H1 (cell line): ENCODE measurements around the gene ALG3. TPM values are rescaled to one million over a fixed set of nuclear protein-coding genes. Genes with fewer than 3 reads are reported as not detected.

ENCODE experiments used
- CTCF ChIA-PET: fragments of 300-600 bp; sonication (Branson Sonifier 250); formaldehyde crosslinking; loops from one replicate; lab custom pipeline; 2021; ENCODE audit not compliant: partially characterized antibody; lab: Charles Lee
- POLR2A ChIA-PET: fragments of 300-600 bp; sonication (Branson Sonifier 250); formaldehyde crosslinking; loops from one replicate; lab custom pipeline; 2021; ENCODE audit warnings: inconsistent platforms; ENCODE audit not compliant: partially characterized antibody; lab: Charles Lee
- DNase-seq, 2 experiments: peaks; one replicate each; pipeline versions ENCODE4 v3.0.0 to v3.0.0-alpha.2; 2010 to 2022; ENCODE audit warnings: low spot score in 2 of 2, low read depth in 1 of 2, mixed read lengths in 1 of 2
- FAIRE-seq: peaks from 2 replicates; lab custom pipeline; 2011; peaks lifted over from hg19 to GRCh38; lab: Jason Lieb, UNC
- H2AFZ ChIP-seq: 2 replicates; pipeline ENCODE4 v1.8.1; 2012; ENCODE audit warnings: low read length, inconsistent platforms
- H2AK5ac ChIP-seq: 2 replicates; pipeline ENCODE4 v1.6.1; 2013; ENCODE audit warnings: low read depth, low read length
- H2BK120ac ChIP-seq: replicated peaks from 2 replicates; pipeline ENCODE3; 2013; ENCODE audit warnings: low read depth, low read length, inconsistent platforms
- H2BK12ac ChIP-seq: 2 replicates; pipeline ENCODE4 v1.6.1; 2013; ENCODE audit warnings: low read depth, low read length
- H2BK15ac ChIP-seq: 2 replicates; pipeline ENCODE4 v1.6.1; 2013; ENCODE audit warnings: low read length
- H2BK20ac ChIP-seq: 2 replicates; pipeline ENCODE4 v1.6.1; 2013; ENCODE audit warnings: low read length
- H2BK5ac ChIP-seq: 2 replicates; pipeline ENCODE4 v1.6.1; 2013; ENCODE audit warnings: low read depth, low read length
- H3K14ac ChIP-seq: 2 replicates; pipeline ENCODE4 v1.6.1; 2013; ENCODE audit warnings: inconsistent platforms; ENCODE audit not compliant: insufficient read length
- H3K18ac ChIP-seq: 2 replicates; pipeline ENCODE4 v1.6.1; 2013; ENCODE audit warnings: low read length; ENCODE audit errors: extremely low read depth
- H3K23ac ChIP-seq: 2 replicates; pipeline ENCODE4 v1.6.1; 2013; ENCODE audit warnings: inconsistent platforms; ENCODE audit not compliant: insufficient read length
- H3K23me2 ChIP-seq: 2 replicates; pipeline ENCODE4 v1.6.1; 2013; ENCODE audit warnings: low read depth, low read length
- H3K27ac ChIP-seq: 2 replicates; pipeline ENCODE4 v1.6.1; 2011; ENCODE audit warnings: low read depth, low read length, inconsistent platforms
- H3K27me3 ChIP-seq, 4 experiments: replicated peaks in 1 of 4; 1 replicate in 1 of 4; 2 replicates in 3 of 4; pipeline versions ENCODE4 v1.6.1 to v1.8.1; 2011 to 2013; ENCODE audit warnings: low read length in 3 of 4, mild to moderate bottlenecking in 3 of 4, inconsistent platforms in 2 of 4, mixed read lengths in 2 of 4, moderate library complexity in 1 of 4; ENCODE audit not compliant: control insufficient read depth in 3 of 4, insufficient read depth in 3 of 4; ENCODE audit errors: extremely low read depth in 1 of 4
- H3K36me3 ChIP-seq, 4 experiments: 2 replicates each; pipeline versions ENCODE4 v1.6.1 to v1.8.1; 2011 to 2013; ENCODE audit warnings: mild to moderate bottlenecking in 4 of 4, low read length in 3 of 4, moderate library complexity in 2 of 4, control low read depth in 1 of 4, inconsistent platforms in 1 of 4; ENCODE audit not compliant: insufficient read depth in 4 of 4, control insufficient read depth in 2 of 4
- H3K4ac ChIP-seq: replicated peaks from 2 replicates; pipeline ENCODE3; 2013; ENCODE audit warnings: low read length, low read depth, mixed read lengths, inconsistent platforms; ENCODE audit not compliant: insufficient read length
- H3K4me1 ChIP-seq, 4 experiments: replicated peaks in 1 of 4; 1 replicate in 1 of 4; 2 replicates in 3 of 4; pipeline versions ENCODE4 v1.6.1 to v1.8.1; 2011 to 2013; ENCODE audit warnings: low read length in 3 of 4, inconsistent platforms in 2 of 4, mixed read lengths in 1 of 4; ENCODE audit not compliant: insufficient read depth in 4 of 4, control insufficient read depth in 3 of 4
- H3K4me2 ChIP-seq, 2 experiments: 2 replicates each; pipeline versions ENCODE4 v1.6.1 to v1.8.1; 2011 to 2013; ENCODE audit warnings: low read depth in 2 of 2, low read length in 2 of 2, control low read depth in 1 of 2, inconsistent platforms in 1 of 2, mild to moderate bottlenecking in 1 of 2; ENCODE audit not compliant: insufficient read depth in 1 of 2
- H3K4me3 ChIP-seq, 4 experiments: fragments of 200-600, 300-600 bp in 1 of 4; sonication (generic), shearing (Covaris generic), sonication (Bioruptor Twin) in 1 of 4; 2 replicates each; pipeline versions ENCODE4 v1.5.1 to v1.8.1; 2011 to 2016; ENCODE audit warnings: low read length in 4 of 4, low read depth in 3 of 4, control low read depth in 2 of 4, inconsistent platforms in 2 of 4, mild to moderate bottlenecking in 2 of 4, mixed read lengths in 1 of 4, moderate library complexity in 1 of 4; ENCODE audit not compliant: insufficient read depth in 2 of 4; ENCODE audit errors: extremely low read depth in 1 of 4
- H3K56ac ChIP-seq: replicated peaks from 2 replicates; pipeline ENCODE3; 2013; ENCODE audit warnings: low read depth, mild to moderate bottlenecking, mixed read lengths, low read length, inconsistent platforms; ENCODE audit not compliant: insufficient read length
- H3K79me1 ChIP-seq: 2 replicates; pipeline ENCODE4 v1.6.1; 2013; ENCODE audit warnings: low read depth, low read length, control low read depth
- H3K79me2 ChIP-seq, 2 experiments: 2 replicates each; pipeline versions ENCODE4 v1.6.1 to v1.8.1; 2012 to 2013; ENCODE audit warnings: low read length in 2 of 2, mild to moderate bottlenecking in 2 of 2, inconsistent platforms in 1 of 2; ENCODE audit not compliant: insufficient read depth in 2 of 2, control insufficient read depth in 1 of 2
- H3K9ac ChIP-seq, 4 experiments: replicated peaks in 1 of 4; 1 replicate in 1 of 4; 2 replicates in 3 of 4; pipeline versions ENCODE4 v1.6.1 to v1.8.1; 2011 to 2013; ENCODE audit warnings: low read depth in 3 of 4, low read length in 3 of 4, control low read depth in 2 of 4, mild to moderate bottlenecking in 2 of 4, moderate library complexity in 2 of 4, inconsistent platforms in 1 of 4; ENCODE audit errors: extremely low read depth in 1 of 4
- H3K9me3 ChIP-seq, 2 experiments: 2 replicates each; pipeline versions ENCODE4 v1.6.1 to v1.8.1; 2012 to 2013; ENCODE audit warnings: mild to moderate bottlenecking in 2 of 2, moderate library complexity in 2 of 2, control low read depth in 1 of 2, inconsistent platforms in 1 of 2, low read depth in 1 of 2, low read length in 1 of 2, mixed read lengths in 1 of 2; ENCODE audit not compliant: insufficient read depth in 2 of 2
- H4K20me1 ChIP-seq, 2 experiments: replicated peaks in 1 of 2; 2 replicates each; pipeline versions ENCODE3 to v1.8.1; 2011 to 2013; ENCODE audit warnings: inconsistent platforms in 2 of 2, low read length in 2 of 2, mild to moderate bottlenecking in 1 of 2; ENCODE audit not compliant: insufficient read depth in 2 of 2, control insufficient read depth in 1 of 2
- H4K5ac ChIP-seq: 2 replicates; pipeline ENCODE4 v1.6.1; 2013; ENCODE audit warnings: low read length, low read depth, mixed read lengths, inconsistent platforms; ENCODE audit not compliant: insufficient read length
- H4K8ac ChIP-seq: 2 replicates; pipeline ENCODE4 v1.8.0; 2013; ENCODE audit warnings: mild to moderate bottlenecking, moderate library complexity, low read length, inconsistent platforms; ENCODE audit not compliant: insufficient read depth; ENCODE audit errors: extremely low read depth
- H4K91ac ChIP-seq: replicated peaks from 2 replicates; pipeline ENCODE3; 2013; ENCODE audit warnings: low read length, mixed read lengths, inconsistent platforms; ENCODE audit not compliant: insufficient read length
- ATF2 ChIP-seq: IDR thresholded peaks from 2 replicates; pipeline ENCODE4 v1.6.1; 2012; ENCODE audit warnings: low read length, inconsistent platforms
- CREB1 ChIP-seq: IDR thresholded peaks from 2 replicates; pipeline ENCODE4 v1.6.1; 2012; ENCODE audit warnings: inconsistent platforms
- GABPA ChIP-seq: IDR thresholded peaks from 2 replicates; pipeline ENCODE4 v1.6.1; 2011; ENCODE audit warnings: mild to moderate bottlenecking, low read length, moderate library complexity, borderline replicate concordance; ENCODE audit not compliant: insufficient read depth
- MAFK ChIP-seq: IDR thresholded peaks from 2 replicates; pipeline ENCODE4 v1.6.1; 2012; ENCODE audit warnings: low read depth, mild to moderate bottlenecking, improper control_type of control experiment, low read length
- TEAD4 ChIP-seq: IDR thresholded peaks from 2 replicates; pipeline ENCODE4 v1.6.1; 2012; ENCODE audit warnings: low read depth, low read length, inconsistent platforms, mixed read lengths
- WGBS, 2 experiments: shearing (Covaris generic) in 1 of 2; methylation state at CpG; one replicate each; pipeline versions ENCODE4 v1.1.6 to v1.1.7; 2013 to 2015; ENCODE audit warnings: low lambda C conversion rate in 2 of 2, mixed read lengths in 2 of 2, inconsistent platforms in 1 of 2, low coverage in 1 of 2, missing lambda C conversion rate in 1 of 2; ENCODE audit not compliant: insufficient replicate concordance in 2 of 2, insufficient coverage in 1 of 2, insufficient read length in 1 of 2; ENCODE audit errors: extremely low coverage in 1 of 2, missing lambda C conversion rate in 1 of 2; 5-methylcytosine and 5-hydroxymethylcytosine counted together
- polyA plus RNA-seq, 7 experiments: library from polyadenylated mRNA; depleted of rRNA in 3 of 7; stranded (reverse) in 5 of 7; unstranded in 2 of 7; fragments of >200 nt in 5 of 7; fragments of 200-250 nt in 2 of 7; gene quantifications; 1 replicate in 5 of 7; 2 replicates in 1 of 7; 4 replicates in 1 of 7; pipeline versions ENCODE4 v1.2.1 to v1.2.3, GENCODE V29; 2011 to 2013; ENCODE audit warnings: missing spikeins in 2 of 7, mixed read lengths in 2 of 7
- total RNA-seq: library from RNA; stranded (reverse); fragmentation: NEBNext Ultra II Directional; extraction: Animal tissue kit (Norgen Biotek cat#: 25700); gene quantifications from 2 replicates; pipeline ENCODE4 v1.2.1, GENCODE V29; 2021

ALG3 gene
- total and polyA plus RNA-seq, 2 of the 8 experiments (the other 6 are each of a cell fraction or from before 2014, with no cell fraction given): 54.6 to 148 TPM

- Histone ChIP-seq H2BK120ac (no peak overlapping the region), H3K9me3 (no peaks in the 10 kb centered on the region), H3K9ac (no peak overlapping the region), H2BK20ac (no peak overlapping the region), H3K36me3 (peaks cover 0 to 8% (median 0%) of the 10 kb centered on the region in 4 experiments; a peak in 1 of 8 replicates), H2BK15ac (no peak overlapping the region), H3K4ac (no peak overlapping the region), H3K79me2 (no peaks in the 10 kb centered on the region), H3K4me1 (peaks cover 0 to 14% (median 2%) of the 10 kb centered on the region in 4 experiments; a peak in 3 of 7 replicates), H4K91ac (no peak overlapping the region), H3K14ac (no peak overlapping the region), H3K18ac (no peak overlapping the region), H2AK5ac (no peak overlapping the region), H2BK12ac (no peak overlapping the region), H3K27me3 (peaks cover 27 to 44% (median 38%) of the 10 kb centered on the region in 4 experiments), H4K8ac (no peak overlapping the region), H2BK5ac (no peak overlapping the region), H4K5ac (no peak overlapping the region), H3K4me3 (no peak overlapping the region), H3K79me1 (no peaks in the 10 kb centered on the region), H4K20me1 (peaks cover 4 to 7% of the 10 kb centered on the region in 2 experiments), H3K23ac (no peak overlapping the region), H3K23me2 (peaks cover 8% of the 10 kb centered on the region; the same call in 1 of the 2 replicates), H3K4me2 (no peak overlapping the region), H2AFZ (no peak overlapping the region), H3K56ac (no peak overlapping the region), H3K27ac (no peak overlapping the region)
- DNase-seq (no peak), FAIRE-seq (no peak)
- CTCF ChIA-PET: interaction anchor here (0.7 kb wide), 1 partner anchor 1000 kb away, joined by 3 read pairs; no protein-coding TSS in a partner anchor
- POLR2A ChIA-PET: interaction anchor here (1.2 kb wide), 1 partner anchor 9 kb away, joined by 3 read pairs; no protein-coding TSS in a partner anchor
- 87% methylated on average over 4 of the region's 4 CpGs; no CpG with 5 or more reads in 1 of the 2 experiments for WGBS, 2 experiments
- TF ChIP-seq MAFK: no peak
- TF ChIP-seq GABPA: no peak
- no peak for TF ChIP-seq ATF2
- no peak for TF ChIP-seq CREB1
- no peak for TF ChIP-seq TEAD4
Observed at GRCh38 chr3:184234224-184234623, 14.5 kb downstream of the ALG3 start.
